HL-60 (cell line): ENCODE data around the gene ZSCAN25.

ENCODE experiments used
- CTCF ChIP-seq: IDR thresholded peaks from one replicate; pipeline ENCODE4 v1.5.1; 2011; ENCODE audit warnings: low read length, control low read depth, inconsistent platforms; ENCODE audit not compliant: insufficient read depth
- GABPA ChIP-seq: IDR thresholded peaks from 2 replicates; pipeline ENCODE4 v1.6.1; 2012; ENCODE audit warnings: low read depth
- REST ChIP-seq: IDR thresholded peaks from 2 replicates; pipeline ENCODE4 v1.6.1; 2012; ENCODE audit warnings: low read depth; ENCODE audit not compliant: insufficient replicate concordance

GRCh38 chr7:99628471-99629465 lies 12.0 kb downstream of the ZSCAN25 start:
- TF ChIP-seq CTCF (no peak), GABPA (no peak), REST (no peak)
